HepG2 (cell line): ENCODE results near the gene PEX11B. TPM values are rescaled to one million over a fixed set of nuclear protein-coding genes. Genes with fewer than 3 reads are reported as not detected.
A peak's percentile ranks its signal among the peaks of the same experiment; 100 is the strongest.

ENCODE experiments used
- AGO1 ChIP-seq: fragments of 200-400 bp; formaldehyde crosslinking; IDR thresholded peaks from 2 replicates; pipeline ENCODE4 v1.6.1; 2017; ENCODE audit warnings: mild to moderate bottlenecking, low read depth, low read length, moderate library complexity; ENCODE audit not compliant: poor library complexity, severe bottlenecking
- BHLHE40 ChIP-seq: IDR thresholded peaks from 2 replicates; pipeline ENCODE4 v1.6.1; 2011; ENCODE audit warnings: low read length, improper control_type of control experiment
- FOXP1 ChIP-seq, 2 experiments: fragments of 450-650 bp in 1 of 2; IDR thresholded peaks; 2 replicates each; pipeline ENCODE4 v1.6.1; 2017 to 2018; ENCODE audit warnings: antibody characterized with exemption in 1 of 2
- JUND ChIP-seq: sonication (generic); formaldehyde crosslinking; IDR thresholded peaks from 2 replicates; pipeline ENCODE4 v1.8.0; 2022; ENCODE audit warnings: mild to moderate bottlenecking, missing genetic modification reagents
- MATR3 ChIP-seq: sonication (generic); formaldehyde crosslinking; IDR thresholded peaks from 2 replicates; pipeline ENCODE4 v1.4.0; 2020; ENCODE audit warnings: missing genetic modification reagents
- RAD51 ChIP-seq: fragments of 450-650 bp; IDR thresholded peaks from 2 replicates; pipeline ENCODE4 v1.6.1; 2016; ENCODE audit warnings: borderline replicate concordance
- TCF7L2 ChIP-seq: IDR thresholded peaks from 2 replicates; pipeline ENCODE4 v1.6.1; 2011; ENCODE audit warnings: mild to moderate bottlenecking, low read depth, low read length, moderate library complexity
- ZFY ChIP-seq: sonication (generic); formaldehyde crosslinking; IDR thresholded peaks from 2 replicates; pipeline ENCODE4 v1.4.0; 2020; ENCODE audit warnings: missing genetic modification reagents
- ZKSCAN5 ChIP-seq: sonication (generic); formaldehyde crosslinking; IDR thresholded peaks from 2 replicates; pipeline ENCODE4 v1.5.1; 2020; ENCODE audit warnings: mild to moderate bottlenecking, missing genetic modification reagents
- ZNF10 ChIP-seq: sonication (generic); formaldehyde crosslinking; IDR thresholded peaks from 2 replicates; pipeline ENCODE4 v1.4.0; 2020; ENCODE audit warnings: mild to moderate bottlenecking, low read depth, missing genetic modification reagents, borderline replicate concordance
- polyA plus RNA-seq, 8 experiments: library from polyadenylated mRNA; depleted of rRNA in 3 of 8; stranded (reverse) in 7 of 8; unstranded in 1 of 8; fragments of >200 nt; fragmentation: Illumina TruSeq in 4 of 8; extraction: Trizol in 4 of 8; gene quantifications; 2 replicates each; pipeline versions ENCODE4 v1.2.1 to v1.2.3, GENCODE V29; 2011 to 2016; ENCODE audit warnings: low read depth in 4 of 8, missing spikeins in 1 of 8, mixed read lengths in 1 of 8; ENCODE audit not compliant: insufficient read depth in 1 of 8
- total RNA-seq, 5 experiments: library from RNA; depleted of rRNA; stranded (reverse); fragments of >200 nt; fragmentation: Illumina TruSeq; extraction: Trizol; gene quantifications; 2 replicates each; pipeline ENCODE4 v1.2.3, GENCODE V29; 2016; ENCODE audit warnings: low read depth in 1 of 5
- TF ChIP-seq, protein P1 (sequence below): sonication (generic); formaldehyde crosslinking; IDR thresholded peaks from 2 replicates; pipeline ENCODE4 v1.4.0; 2020; ENCODE audit warnings: missing genetic modification reagents, mild to moderate bottlenecking, borderline replicate concordance
- TF ChIP-seq, protein P2 (sequence below), 2 experiments: sonication (generic) in 1 of 2; formaldehyde crosslinking in 1 of 2; IDR thresholded peaks; 2 replicates each; pipeline versions ENCODE4 v1.4.0 to v1.6.1; 2016 to 2020; ENCODE audit warnings: borderline replicate concordance in 1 of 2, low read depth in 1 of 2, mild to moderate bottlenecking in 1 of 2, missing genetic modification reagents in 1 of 2
- TF ChIP-seq, protein P3 (sequence below): fragments of 450-650 bp; IDR thresholded peaks from 2 replicates; pipeline ENCODE4 v1.6.1; 2017; ENCODE audit warnings: mild to moderate bottlenecking
- TF ChIP-seq, protein P4 (sequence below): sonication (generic); formaldehyde crosslinking; IDR thresholded peaks from 2 replicates; pipeline ENCODE4 v1.5.0; 2020; ENCODE audit warnings: missing genetic modification reagents
- TF ChIP-seq, protein P5 (sequence below): fragments of 450-650 bp; IDR thresholded peaks from 2 replicates; pipeline ENCODE4 v1.6.1; 2016

Gene PEX11B
- total and polyA plus RNA-seq, 2 of the 13 experiments (the other 11 are each of a cell fraction or from before 2014, with no cell fraction given): 21.6 to 48.4 TPM

DNA sequence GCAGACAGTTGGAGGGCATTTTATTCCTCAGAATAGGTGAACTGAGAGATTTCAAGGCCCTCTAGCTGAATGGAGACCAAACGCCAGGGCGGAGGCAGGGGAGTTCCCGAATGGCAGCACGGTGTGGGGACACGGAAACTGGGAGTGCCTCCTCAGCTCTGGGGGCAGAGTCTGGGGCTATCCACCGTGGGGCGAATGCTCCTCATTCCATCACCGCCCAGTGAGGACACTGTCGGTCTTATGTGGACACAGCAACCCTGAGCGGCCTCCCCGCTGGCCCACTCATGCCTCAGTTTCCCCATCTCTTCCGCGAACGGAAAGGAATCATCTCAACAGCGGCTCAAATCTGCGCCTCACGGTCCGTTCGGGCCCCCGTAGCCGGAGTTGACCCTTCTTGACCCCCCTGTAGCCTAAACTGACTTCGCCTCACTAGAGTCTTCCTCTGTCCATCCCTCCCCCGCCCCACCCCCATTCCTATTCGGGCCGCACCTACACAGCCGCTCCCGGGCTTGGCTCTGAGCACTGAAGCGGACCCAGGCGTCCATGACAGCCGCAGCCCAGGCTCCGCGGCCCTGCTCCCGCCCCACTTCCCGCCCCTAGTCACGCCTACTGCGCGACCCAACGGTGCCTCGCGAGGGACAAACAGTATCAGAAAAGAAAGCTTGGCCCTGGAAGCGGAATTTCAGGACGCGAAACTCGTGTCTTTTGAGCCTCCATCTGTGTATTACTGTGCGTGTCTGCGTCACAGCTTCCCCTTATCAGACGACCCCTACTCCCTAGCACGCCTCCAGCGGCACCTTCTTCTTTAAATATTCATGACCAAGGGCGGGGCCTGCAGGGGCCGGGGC is at the start of gene PEX11B (continued):
- TF ChIP-seq ZNF10 (CRISPR knock-in tag) (no peak), FOXP1 (IDR thresholded peaks at IDR 0.05) (no peak), FOXP1 (CRISPR knock-in tag; IDR thresholded peaks at IDR 0.05) (peak; percentile 15; the same call in 1 of the 2 replicates), MATR3 (CRISPR knock-in tag) (no peak), AGO1 (peak; percentile 11), JUND (CRISPR knock-in tag) (no peak), TCF7L2 (no peak), ZKSCAN5 (CRISPR knock-in tag) (no peak), BHLHE40 (peak; percentile 9; the same call in 1 of the 2 replicates), RAD51 (no peak), ZFY (CRISPR knock-in tag) (peak; percentile 57)
- TF ChIP-seq, protein P1, sequence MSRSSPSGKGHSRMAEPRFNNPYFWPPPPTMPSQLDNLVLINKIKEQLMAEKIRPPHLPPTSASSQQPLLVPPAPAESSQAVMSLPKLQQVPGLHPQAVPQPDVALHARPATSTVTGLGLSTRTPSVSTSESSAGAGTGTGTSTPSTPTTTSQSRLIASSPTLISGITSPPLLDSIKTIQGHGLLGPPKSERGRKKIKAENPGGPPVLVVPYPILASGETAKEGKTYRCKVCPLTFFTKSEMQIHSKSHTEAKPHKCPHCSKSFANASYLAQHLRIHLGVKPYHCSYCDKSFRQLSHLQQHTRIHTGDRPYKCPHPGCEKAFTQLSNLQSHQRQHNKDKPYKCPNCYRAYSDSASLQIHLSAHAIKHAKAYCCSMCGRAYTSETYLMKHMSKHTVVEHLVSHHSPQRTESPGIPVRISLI (CRISPR knock-in tag): no peak
- TF ChIP-seq, protein P2, sequence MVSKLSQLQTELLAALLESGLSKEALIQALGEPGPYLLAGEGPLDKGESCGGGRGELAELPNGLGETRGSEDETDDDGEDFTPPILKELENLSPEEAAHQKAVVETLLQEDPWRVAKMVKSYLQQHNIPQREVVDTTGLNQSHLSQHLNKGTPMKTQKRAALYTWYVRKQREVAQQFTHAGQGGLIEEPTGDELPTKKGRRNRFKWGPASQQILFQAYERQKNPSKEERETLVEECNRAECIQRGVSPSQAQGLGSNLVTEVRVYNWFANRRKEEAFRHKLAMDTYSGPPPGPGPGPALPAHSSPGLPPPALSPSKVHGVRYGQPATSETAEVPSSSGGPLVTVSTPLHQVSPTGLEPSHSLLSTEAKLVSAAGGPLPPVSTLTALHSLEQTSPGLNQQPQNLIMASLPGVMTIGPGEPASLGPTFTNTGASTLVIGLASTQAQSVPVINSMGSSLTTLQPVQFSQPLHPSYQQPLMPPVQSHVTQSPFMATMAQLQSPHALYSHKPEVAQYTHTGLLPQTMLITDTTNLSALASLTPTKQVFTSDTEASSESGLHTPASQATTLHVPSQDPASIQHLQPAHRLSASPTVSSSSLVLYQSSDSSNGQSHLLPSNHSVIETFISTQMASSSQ (IDR thresholded peaks at IDR 0.05; ENCODE audit: low read depth): 0 out of 2 replicates have a peak, but pooled peaks have one; percentile 11
- TF ChIP-seq, protein P2 (CRISPR knock-in tag; IDR thresholded peaks at IDR 0.05; ENCODE audit: borderline replicate concordance): no peak
- TF ChIP-seq, protein P3, sequence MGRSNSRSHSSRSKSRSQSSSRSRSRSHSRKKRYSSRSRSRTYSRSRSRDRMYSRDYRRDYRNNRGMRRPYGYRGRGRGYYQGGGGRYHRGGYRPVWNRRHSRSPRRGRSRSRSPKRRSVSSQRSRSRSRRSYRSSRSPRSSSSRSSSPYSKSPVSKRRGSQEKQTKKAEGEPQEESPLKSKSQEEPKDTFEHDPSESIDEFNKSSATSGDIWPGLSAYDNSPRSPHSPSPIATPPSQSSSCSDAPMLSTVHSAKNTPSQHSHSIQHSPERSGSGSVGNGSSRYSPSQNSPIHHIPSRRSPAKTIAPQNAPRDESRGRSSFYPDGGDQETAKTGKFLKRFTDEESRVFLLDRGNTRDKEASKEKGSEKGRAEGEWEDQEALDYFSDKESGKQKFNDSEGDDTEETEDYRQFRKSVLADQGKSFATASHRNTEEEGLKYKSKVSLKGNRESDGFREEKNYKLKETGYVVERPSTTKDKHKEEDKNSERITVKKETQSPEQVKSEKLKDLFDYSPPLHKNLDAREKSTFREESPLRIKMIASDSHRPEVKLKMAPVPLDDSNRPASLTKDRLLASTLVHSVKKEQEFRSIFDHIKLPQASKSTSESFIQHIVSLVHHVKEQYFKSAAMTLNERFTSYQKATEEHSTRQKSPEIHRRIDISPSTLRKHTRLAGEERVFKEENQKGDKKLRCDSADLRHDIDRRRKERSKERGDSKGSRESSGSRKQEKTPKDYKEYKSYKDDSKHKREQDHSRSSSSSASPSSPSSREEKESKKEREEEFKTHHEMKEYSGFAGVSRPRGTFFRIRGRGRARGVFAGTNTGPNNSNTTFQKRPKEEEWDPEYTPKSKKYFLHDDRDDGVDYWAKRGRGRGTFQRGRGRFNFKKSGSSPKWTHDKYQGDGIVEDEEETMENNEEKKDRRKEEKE: no peak
- TF ChIP-seq, protein P4, sequence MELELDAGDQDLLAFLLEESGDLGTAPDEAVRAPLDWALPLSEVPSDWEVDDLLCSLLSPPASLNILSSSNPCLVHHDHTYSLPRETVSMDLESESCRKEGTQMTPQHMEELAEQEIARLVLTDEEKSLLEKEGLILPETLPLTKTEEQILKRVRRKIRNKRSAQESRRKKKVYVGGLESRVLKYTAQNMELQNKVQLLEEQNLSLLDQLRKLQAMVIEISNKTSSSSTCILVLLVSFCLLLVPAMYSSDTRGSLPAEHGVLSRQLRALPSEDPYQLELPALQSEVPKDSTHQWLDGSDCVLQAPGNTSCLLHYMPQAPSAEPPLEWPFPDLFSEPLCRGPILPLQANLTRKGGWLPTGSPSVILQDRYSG (CRISPR knock-in tag): no peak
- TF ChIP-seq, protein P5, sequence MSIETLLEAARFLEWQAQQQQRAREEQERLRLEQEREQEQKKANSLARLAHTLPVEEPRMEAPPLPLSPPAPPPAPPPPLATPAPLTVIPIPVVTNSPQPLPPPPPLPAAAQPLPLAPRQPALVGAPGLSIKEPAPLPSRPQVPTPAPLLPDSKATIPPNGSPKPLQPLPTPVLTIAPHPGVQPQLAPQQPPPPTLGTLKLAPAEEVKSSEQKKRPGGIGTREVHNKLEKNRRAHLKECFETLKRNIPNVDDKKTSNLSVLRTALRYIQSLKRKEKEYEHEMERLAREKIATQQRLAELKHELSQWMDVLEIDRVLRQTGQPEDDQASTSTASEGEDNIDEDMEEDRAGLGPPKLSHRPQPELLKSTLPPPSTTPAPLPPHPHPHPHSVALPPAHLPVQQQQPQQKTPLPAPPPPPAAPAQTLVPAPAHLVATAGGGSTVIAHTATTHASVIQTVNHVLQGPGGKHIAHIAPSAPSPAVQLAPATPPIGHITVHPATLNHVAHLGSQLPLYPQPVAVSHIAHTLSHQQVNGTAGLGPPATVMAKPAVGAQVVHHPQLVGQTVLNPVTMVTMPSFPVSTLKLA: no peak
